ENCODE results near the gene ESPL1. TPM values are rescaled to one million over a fixed set of nuclear protein-coding genes. Genes with fewer than 3 reads are reported as not detected.
"Not testable (repeated sequence)": the region's sequence is repeated elsewhere in the genome, so short reads cannot be mapped to it uniquely, and the experiment has no call there.

Gene ESPL1
- total RNA-seq, 1 donor from 2014 or later = 33.8 TPM

- ATAC-seq = no peak
These were observed 8.2 kb upstream of the ESPL1 start for GRCh38 chr12:53259891-53260290.

- ATAC-seq = no peak
These were observed 2.3 kb upstream of the ESPL1 start for GRCh38 chr12:53265783-53266182.

- ATAC-seq = no peak
These were observed 647 bp upstream of the ESPL1 start for GRCh38 chr12:53267306-53267998.

DNA sequence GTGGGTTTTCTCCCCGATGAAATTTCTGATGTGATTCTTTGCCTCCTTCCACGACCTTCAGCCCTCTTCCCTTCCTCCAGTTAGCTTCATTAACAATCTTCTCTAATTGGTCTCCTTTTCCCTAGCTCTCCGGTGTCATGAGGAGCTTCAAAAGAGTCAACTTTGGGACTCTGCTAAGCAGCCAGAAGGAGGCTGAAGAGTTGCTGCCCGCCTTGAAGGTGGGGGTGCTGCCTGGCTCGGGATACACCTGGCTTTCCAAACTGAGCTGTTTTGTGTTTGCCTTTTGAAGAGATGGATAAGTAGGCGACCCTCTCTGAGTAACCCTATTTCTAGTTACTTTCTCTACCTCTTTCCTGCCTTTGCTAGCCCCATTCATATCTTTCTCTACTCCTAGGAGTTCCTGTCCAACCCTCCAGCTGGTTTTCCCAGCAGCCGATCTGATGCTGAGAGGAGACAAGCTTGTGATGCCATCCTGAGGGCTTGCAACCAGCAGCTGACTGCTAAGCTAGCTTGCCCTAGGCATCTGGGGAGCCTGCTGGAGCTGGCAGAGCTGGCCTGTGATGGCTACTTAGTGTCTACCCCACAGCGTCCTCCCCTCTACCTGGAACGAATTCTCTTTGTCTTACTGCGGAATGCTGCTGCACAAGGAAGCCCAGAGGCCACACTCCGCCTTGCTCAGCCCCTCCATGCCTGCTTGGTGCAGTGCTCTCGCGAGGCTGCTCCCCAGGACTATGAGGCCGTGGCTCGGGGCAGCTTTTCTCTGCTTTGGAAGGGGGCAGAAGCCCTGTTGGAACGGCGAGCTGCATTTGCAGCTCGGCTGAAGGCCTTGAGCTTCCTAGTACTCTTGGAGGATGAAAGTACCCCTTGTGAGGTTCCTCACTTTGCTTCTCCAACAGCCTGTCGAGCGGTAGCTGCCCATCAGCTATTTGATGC lies 797 bp downstream of the ESPL1 start:
- ATAC-seq = peak; percentile 8

DNA sequence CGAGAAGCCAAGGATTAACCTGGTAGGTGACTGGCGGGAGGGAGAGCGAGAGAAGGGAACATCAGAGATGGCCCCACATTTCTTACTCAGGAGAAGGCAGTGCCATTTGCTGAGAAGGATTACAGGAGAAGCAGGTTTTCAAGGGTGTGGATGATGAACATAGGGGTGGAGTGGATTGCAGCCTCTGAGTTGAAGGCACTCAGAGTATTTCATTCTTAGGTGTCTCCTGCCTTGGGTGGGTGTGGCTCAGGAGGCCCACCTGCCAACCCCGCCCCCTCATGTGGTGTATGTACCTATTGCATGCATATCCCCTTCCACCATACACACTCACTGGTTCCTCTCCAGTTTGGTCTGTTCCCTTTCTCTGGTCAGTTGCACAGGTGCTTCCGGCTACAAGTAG lies 6.3 kb downstream of the ESPL1 start:
- ATAC-seq = peak; percentile 82

GRCh38 chr12:53276511-53276910 lies 8.4 kb downstream of the ESPL1 start:
- ATAC-seq = no peak

DNA sequence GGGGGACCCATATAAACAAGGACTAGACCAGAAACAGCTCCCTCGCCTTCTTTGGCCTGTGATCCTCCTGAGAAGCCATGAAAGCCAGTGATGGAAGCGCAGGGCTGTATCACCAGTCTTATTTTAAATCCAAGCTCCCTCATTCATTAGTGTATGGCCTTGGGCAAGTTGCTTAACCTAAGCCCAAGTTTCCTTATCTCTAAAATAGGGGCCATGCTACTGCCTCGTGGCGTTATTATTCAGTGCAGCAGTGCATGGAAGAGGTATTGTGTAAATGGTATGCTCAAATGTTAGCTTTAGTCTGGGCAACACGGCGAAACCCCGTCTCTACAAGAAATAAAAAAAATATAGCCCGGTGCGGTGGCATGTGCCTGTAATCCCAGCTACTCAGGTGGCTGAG lies 9.9 kb downstream of the ESPL1 start:
- no peak for ATAC-seq

GRCh38 chr12:53279283-53279869 lies 11.3 kb downstream of the ESPL1 start:
- peak; percentile 85 for ATAC-seq

- ATAC-seq = peak; percentile 80
These were observed 11.9 kb downstream of the ESPL1 start for GRCh38 chr12:53279888-53280498.

- ATAC-seq = no peak
These were observed 18.3 kb downstream of the ESPL1 start for GRCh38 chr12:53286448-53286847.

GRCh38 chr12:53287741-53288216 lies 19.7 kb downstream of the ESPL1 start:
- peak; percentile 58 for ATAC-seq

GRCh38 chr12:53288322-53288721 lies 20.2 kb downstream of the ESPL1 start:
- ATAC-seq = peak; percentile 41

DNA sequence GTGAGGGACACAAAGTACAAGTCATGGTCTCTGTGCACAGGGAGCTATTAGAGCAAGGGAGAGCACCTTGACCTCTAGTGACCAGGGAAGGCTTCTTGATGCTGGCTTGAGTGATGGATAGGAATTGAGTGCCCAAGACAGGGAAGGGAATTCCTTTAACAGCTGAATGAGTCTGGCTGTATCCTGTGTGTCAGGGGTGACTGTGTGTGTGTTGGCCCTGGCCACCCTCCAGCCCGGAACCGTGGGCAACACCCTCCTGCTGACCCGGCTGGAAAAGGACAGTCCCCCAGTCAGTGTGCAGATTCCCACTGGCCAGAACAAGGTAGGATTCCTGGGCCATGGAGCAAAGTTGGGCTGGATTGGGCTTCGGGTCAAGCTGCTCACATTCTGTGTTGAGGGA lies 21.8 kb downstream of the ESPL1 start:
- ATAC-seq = no peak

GRCh38 chr12:53290661-53291060 lies 22.6 kb downstream of the ESPL1 start:
- no peak for ATAC-seq

DNA sequence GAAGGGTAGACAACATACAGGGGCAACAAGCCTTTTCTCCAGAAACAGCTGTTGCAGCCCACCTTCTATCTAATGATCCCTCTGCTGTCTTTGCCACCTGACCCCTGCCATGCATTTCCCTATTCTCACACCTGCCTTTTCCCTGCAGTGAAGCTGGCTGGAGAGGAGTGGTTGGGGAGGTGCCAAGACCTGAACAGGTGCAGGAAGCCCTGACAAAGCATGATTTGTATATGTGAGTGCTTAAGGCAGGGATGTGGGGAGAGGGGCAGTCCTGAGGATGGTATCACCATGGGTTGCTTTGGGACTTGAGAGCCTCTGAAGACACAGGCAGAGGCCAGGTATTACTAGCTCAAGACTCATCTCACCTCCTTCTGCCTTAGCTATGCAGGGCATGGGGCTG lies 24.3 kb downstream of the ESPL1 start:
- ATAC-seq = no peak

DNA sequence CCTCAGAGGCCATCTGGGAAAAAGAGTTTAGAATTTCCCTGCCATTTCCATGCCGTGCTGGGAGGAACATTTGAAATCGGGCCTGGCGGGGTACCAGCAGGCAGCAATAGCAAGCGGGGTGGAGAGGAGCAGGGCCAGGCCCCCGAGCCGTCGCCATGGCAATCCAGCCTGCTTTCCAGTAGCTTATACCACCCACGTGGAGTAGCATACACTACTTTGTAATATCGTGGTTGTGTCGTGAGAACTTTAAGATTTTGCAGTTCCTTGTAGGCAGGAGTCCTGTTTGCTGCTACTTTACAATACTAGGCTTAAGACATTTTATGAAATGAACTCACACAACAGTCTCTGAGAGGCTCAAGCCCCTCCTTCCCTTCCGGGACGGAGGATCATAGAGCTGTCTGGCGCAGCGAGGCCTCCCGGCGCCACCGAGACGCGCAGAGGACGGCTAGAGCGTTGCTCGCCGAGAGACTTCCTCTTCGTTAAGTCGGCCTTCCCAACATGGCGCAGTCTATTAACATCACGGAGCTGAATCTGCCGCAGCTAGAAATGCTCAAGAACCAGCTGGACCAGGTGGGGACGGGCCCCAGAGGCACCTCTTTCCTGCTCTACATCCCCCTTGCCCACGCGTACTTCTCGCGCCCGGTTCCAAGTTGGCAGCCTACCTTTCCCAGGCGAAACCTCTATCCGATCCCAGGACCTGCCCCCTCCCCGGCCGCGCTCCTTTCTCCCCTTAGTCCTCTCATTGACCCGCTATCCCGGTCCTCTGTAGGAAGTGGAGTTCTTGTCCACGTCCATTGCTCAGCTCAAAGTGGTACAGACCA lies 27.2 kb downstream of the ESPL1 start, which contains the start of gene PFDN5:
Gene PFDN5 (plus strand): TSS at position 473 of the 821 bp plus-strand sequence. CDS start 26 bp downstream, at position 499.
- ATAC-seq = peak; percentile 81

GRCh38 chr12:53295891-53296219 lies 27.8 kb downstream of the ESPL1 start:
- ATAC-seq = no peak

GRCh38 chr12:53297106-53297505 lies 29.0 kb downstream of the ESPL1 start:
- not testable (repeated sequence) for ATAC-seq

DNA sequence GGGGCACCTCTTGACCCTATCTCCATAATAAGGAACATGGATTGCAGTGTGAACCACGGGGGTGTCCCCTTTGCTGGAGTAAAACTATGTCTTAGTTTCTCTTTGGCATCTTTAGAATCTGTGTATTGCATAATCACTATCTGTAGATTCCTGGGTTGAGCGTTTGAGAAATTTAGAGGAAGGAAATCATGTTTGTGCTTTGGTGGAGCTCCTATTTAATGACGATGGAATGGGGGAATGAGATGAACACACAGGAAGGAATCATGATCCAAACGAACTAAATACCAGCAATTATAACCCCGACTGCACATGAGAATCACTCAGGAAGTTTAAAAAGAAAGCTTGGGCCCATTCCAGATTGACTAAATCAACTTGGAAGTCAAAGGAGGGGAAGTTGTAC lies 30.1 kb downstream of the ESPL1 start:
- no peak for ATAC-seq

GRCh38 chr12:53299101-53299453 lies 31.0 kb downstream of the ESPL1 start:
- peak; percentile 35 for ATAC-seq

GRCh38 chr12:53299454-53300180 lies 31.5 kb downstream of the ESPL1 start, which contains the start of gene MYG1:
TSS of gene MYG1 (plus strand) at chr12:53299695. CDS start at chr12:53299738, 43 bp downstream.
- ATAC-seq = peak; percentile 81
